NAMALWA (cell line): ENCODE results near the gene LMO2.
A peak's percentile ranks its signal among the peaks of the same experiment; 100 is the strongest.
"Not testable (repeated sequence)": the region's sequence is repeated elsewhere in the genome, so short reads cannot be mapped to it uniquely, and the experiment has no call there.

Experiments used
- DNase-seq: peaks from one replicate; pipeline ENCODE4 v3.0.0-alpha.2; 2015; ENCODE audit warnings: low spot score

Gene LMO2

GRCh38 chr11:33891714-33892327 is at the start of gene LMO2:
LMO2 (minus strand) TSS chr11:33892076; CDS start chr11:33869716, 22,360 bp downstream.
- peak; percentile 49 for DNase-seq

GRCh38 chr11:33940538-33940815 is 48.6 kb upstream of the LMO2 start:
- DNase-seq: no peak

- DNase-seq: no peak
Observed at GRCh38 chr11:33936725-33937604, 45.1 kb upstream of the LMO2 start.

- DNase-seq: no peak
Observed at GRCh38 chr11:33935461-33936456, 43.9 kb upstream of the LMO2 start.

- no peak for DNase-seq
Observed at GRCh38 chr11:33935005-33935404, 43.1 kb upstream of the LMO2 start.

GRCh38 chr11:33934450-33934849 is 42.6 kb upstream of the LMO2 start:
- DNase-seq: no peak

- DNase-seq: no peak
Observed at GRCh38 chr11:33933602-33934001, 41.7 kb upstream of the LMO2 start.

GRCh38 chr11:33932721-33933120 is 40.8 kb upstream of the LMO2 start:
- DNase-seq: no peak

GRCh38 chr11:33931739-33932366 is 40.0 kb upstream of the LMO2 start:
- not testable (repeated sequence) for DNase-seq

- no peak for DNase-seq
Observed at GRCh38 chr11:33931067-33931466, 39.2 kb upstream of the LMO2 start.

GRCh38 chr11:33930317-33931021 is 38.6 kb upstream of the LMO2 start:
- peak; percentile 13 for DNase-seq

- DNase-seq: no peak
Observed at GRCh38 chr11:33928564-33928963, 36.7 kb upstream of the LMO2 start.

GRCh38 chr11:33926671-33927552 is 35.0 kb upstream of the LMO2 start:
- DNase-seq: no peak

GRCh38 chr11:33924341-33924740 is 32.5 kb upstream of the LMO2 start:
- DNase-seq: no peak

GRCh38 chr11:33923626-33924025 is 31.8 kb upstream of the LMO2 start:
- no peak for DNase-seq

- peak; percentile 68 for DNase-seq
Observed at GRCh38 chr11:33920838-33921613, 29.1 kb upstream of the LMO2 start.

GRCh38 chr11:33919645-33920044 is 27.8 kb upstream of the LMO2 start:
- no peak for DNase-seq

- DNase-seq: not testable (repeated sequence)
Observed at GRCh38 chr11:33917402-33917801, 25.5 kb upstream of the LMO2 start.

GRCh38 chr11:33916736-33917135 is 24.9 kb upstream of the LMO2 start:
- DNase-seq: no peak

GRCh38 chr11:33915526-33915925 is 23.6 kb upstream of the LMO2 start:
- DNase-seq: no peak
